HG02852 (cell line): ENCODE measurements around the gene AQP12B.
"Not testable (repeated sequence)": the region's sequence is repeated elsewhere in the genome, so short reads cannot be mapped to it uniquely, and the experiment has no call there.

Source experiments
- ATAC-seq: cut with Tn5 transposase; IDR thresholded peaks from one replicate; pipeline ENCODE4 v1.9.1; 2021; ENCODE audit warnings: mild to moderate bottlenecking, moderate library complexity; ENCODE audit not compliant: unreplicated experiment

Gene AQP12B, protein sequence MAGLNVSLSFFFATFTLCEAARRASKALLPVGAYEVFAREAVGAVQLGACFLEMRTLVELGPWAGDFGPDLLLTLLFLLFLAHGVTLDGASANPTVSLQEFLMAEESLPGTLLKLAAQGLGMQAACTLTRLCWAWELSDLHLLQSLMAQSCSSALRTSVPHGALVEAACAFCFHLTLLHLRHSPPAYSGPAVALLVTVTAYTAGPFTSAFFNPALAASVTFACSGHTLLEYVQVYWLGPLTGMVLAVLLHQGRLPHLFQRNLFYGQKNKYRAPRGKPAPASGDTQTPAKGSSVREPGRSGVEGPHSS

GRCh38 chr2:240682431-240683224, at the start of gene AQP12B:
Gene AQP12B (minus strand): TSS chr2:240682885. CDS start chr2:240682837, 48 bp downstream.
- not testable (repeated sequence) for ATAC-seq

GRCh38 chr2:240732184-240732583, 49.5 kb upstream of the AQP12B start:
- no peak for ATAC-seq

DNA sequence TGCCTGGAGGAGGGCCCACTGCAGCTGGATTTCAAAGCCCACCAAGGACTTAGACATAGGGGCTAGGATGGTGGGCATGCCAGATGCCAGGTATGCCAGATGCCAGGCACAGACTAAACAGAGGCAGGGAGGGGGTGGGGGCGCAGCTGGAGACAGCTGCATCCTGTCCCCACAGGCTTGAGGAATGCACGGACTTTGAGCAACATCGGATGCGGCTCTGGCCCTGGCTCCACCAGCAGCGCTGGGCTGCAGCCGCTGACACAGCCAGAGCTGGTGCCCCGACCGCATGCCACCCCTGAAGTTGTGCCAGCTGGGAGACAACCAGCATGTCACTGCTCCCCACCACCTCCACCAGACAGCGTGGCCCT, 48.5 kb upstream of the AQP12B start:
- no peak for ATAC-seq

GRCh38 chr2:240730501-240731177, 48.0 kb upstream of the AQP12B start:
- ATAC-seq = no peak

- ATAC-seq = no peak
Observed at GRCh38 chr2:240728827-240729226, 46.1 kb upstream of the AQP12B start.

DNA sequence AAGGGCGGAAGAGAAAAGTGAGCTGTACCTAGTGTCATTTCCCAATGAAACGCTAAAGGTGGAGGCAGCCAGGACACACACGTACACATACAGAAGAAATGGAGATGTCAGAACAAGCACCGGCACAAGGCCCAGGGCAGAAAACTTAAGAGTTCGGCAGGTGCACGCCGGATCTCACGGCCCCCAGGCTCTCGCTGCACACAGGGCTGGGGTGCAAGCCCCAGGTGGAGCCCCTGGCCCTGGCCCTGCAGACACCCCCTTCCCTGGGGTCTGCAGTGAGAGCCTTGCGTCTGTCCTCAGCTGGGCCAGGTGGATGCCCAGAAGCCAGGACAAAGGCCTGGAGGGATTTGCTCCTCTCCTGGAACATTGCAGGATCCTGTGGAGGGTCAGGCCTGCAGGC, 45.7 kb upstream of the AQP12B start:
- no peak for ATAC-seq

DNA sequence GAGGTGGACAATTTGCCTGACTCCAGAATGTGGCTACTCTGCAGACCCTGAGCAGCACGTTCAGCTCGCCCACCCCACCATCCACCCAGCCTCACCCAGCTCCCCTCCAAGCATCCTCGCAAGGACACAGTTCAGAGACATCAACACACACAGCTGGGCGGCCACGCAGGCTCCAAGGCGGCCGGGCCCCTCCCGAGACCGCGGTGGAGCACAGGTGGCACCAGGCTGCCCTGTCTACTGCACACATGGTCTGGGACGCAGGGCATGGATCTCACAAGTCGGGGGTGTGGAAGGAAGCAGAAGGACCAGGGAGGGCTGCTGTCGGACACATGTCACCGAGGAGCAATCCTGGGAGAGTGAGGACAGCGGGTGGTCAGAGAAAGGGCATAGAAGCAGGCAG, 45.2 kb upstream of the AQP12B start:
- ATAC-seq = no peak

DNA sequence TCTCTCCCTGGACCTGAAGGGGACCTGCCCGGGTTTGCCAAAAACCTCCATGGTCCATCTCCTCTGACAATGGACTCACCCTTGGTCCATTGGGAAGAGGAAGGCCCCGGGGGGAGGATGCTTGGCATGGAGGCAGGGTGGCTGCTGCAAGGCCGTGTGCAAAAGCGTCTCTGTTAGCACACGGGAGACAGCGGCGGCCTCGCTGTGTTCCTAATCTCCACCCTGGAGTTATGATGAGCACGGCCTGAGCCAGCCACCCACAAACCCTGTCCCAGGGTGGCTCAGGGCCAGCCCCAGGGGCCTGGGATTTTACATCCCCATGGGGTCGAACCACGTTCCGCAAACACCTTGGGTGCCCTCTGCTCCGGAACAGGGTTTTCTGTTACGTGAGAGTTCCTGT, 44.8 kb upstream of the AQP12B start:
- ATAC-seq = no peak

GRCh38 chr2:240726876-240727275, 44.2 kb upstream of the AQP12B start:
- ATAC-seq = no peak

GRCh38 chr2:240725671-240726070, 43.0 kb upstream of the AQP12B start:
- ATAC-seq = no peak

- ATAC-seq = no peak
Observed at GRCh38 chr2:240725266-240725665, 42.6 kb upstream of the AQP12B start.

DNA sequence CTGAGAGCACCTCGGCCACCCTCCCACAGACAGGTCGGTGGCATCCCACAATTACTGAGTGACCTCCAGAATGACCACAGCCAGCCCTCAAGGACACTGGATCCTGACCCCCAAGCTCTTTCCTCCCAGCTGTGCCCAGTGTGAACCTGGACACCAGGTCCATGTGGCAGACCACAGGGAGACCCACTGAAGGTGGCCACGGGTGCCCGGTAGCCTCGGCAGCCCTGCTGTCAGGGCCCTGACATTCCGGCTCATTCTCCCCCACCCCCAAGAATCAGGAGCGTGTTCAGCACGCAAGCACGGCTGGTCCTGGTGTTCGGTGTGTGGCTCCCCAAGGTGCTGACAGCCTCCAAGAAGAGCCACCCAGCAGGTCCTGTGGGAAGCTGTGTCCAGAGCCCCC, 41.7 kb upstream of the AQP12B start:
- no peak for ATAC-seq

DNA sequence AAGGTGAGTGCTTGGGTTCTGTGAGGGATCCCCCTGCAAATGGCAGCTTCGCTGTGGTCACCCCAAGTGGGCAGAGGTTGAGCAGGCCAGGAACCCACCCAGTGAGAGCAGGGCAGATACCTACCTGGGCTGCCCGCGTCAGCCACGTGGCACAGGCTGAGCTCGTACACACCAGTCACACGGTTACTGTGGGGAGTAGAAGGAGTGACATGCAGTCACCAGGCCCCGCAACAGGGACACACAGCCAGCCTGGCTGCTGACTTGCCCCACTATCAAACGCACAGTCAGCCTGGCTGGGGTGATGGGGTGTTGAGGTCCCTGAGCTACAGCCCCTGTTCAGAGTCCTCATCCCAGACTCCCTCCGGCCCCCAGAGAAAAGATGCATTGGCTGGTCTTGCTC, 41.2 kb upstream of the AQP12B start:
- no peak for ATAC-seq

DNA sequence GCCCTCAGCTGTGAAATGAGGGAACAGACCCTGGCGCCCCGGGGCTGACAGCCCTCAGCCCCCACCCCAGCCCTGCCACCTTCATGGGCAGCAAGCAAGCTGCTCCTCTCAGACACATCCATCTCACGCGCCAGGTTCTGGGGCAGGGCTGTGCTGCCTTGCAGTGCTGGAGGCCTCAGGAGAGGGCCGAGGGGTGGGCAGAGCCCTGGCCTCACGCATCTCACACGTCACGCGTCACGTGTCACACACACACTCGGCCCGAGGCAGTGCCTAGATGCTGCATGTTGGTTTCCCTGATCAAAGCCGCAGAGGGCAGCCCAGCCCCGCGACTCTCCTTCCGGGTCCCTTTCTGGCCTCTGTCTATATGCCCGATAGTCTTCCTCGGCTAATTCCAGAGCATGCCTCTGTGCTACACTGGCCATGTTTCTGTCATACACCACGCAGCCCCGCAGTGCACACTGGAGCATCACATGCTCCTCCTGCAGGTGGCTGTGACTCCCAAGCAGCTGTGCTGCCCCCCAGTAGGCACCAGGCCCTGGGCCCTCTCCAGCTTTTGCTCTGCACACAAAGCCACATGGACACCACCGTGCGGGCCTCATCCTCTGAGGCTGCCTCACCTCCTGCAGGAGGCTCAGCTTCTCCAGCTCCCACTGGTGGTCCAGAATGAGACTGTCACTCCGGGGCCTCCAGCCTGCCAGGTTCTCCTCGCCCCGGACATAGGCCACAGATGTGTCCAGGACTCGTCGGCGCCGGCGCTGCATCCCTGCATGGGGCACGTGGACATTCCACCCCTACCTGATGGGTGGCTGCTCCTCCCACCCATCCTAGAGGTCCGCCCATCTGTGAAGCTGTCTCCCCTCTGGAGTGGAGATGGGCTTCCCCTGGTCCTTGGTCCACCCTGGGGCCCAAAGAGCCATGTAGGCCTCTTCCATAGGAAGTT, 40.4 kb upstream of the AQP12B start:
- ATAC-seq = no peak

GRCh38 chr2:240722376-240722775, 39.7 kb upstream of the AQP12B start:
- ATAC-seq = no peak

GRCh38 chr2:240721596-240722180, 39.0 kb upstream of the AQP12B start:
- ATAC-seq = no peak

DNA sequence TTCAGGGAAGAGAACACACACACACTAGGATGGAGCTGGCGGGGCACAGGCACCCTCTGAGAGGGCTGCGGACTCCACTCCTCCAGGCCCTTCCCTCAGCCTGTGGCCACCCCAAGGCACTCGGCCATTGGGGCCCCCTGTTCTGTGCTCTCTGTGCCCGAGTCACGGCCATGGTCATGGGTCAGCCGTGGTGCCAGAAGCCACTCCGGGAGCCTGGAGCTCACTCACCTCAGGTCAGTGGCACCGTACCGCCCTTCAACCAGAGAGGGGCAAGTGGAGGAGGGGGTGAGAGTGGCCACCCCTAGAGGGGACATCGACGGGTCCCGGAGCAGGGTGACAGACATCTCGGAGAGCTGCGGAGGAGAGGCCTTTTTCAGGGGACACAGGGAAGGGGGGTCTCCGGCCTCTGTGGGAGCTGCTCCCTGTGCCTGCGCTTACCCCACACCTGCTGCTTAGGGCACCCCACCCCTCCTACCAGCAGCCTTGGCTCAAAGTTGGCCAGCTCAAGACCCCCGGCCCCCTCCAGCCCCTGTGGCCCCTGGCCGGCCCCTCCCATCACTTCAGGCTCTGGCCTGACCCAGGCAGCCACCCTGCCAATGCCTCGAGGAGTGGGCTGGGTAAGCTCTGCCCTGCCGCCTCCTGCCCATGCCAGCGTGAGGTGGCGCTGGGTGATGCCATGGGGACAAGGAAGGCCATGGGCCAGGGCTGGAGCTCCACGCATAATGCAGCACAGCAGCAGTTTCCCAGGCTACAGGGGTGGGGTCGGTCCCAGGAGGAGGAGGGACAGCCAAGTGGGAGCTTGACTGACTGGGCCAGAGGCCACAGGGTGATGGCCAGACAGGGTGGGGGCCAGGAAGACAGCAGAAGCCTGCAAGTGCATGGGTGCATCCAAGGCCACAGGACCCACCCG, 38.3 kb upstream of the AQP12B start:
- no peak for ATAC-seq

GRCh38 chr2:240719676-240720545, 37.2 kb upstream of the AQP12B start:
- ATAC-seq = no peak
